Activated CD4-positive, alpha-beta T cell treated with anti-CD3 and anti-CD28 coated beads for 36 hours (primary cell): Measurements from ENCODE around the gene PTPMT1. TPM values are rescaled to one million over a fixed set of nuclear protein-coding genes. Genes with fewer than 3 reads are reported as not detected.
"Not testable (repeated sequence)": the region's sequence is repeated elsewhere in the genome, so short reads cannot be mapped to it uniquely, and the experiment has no call there.

Experiments
- ATAC-seq: fragments of 200-7000 bp; cut with Tn5 transposase; one replicate; pipeline ENCODE4 v1.10.0; 2021; ENCODE audit warnings: mild to moderate bottlenecking, moderate library complexity
- CTCF ChIA-PET: fragments of 350-600 bp; sonication (Branson Sonifier 250); formaldehyde crosslinking; loops from one replicate; lab custom pipeline; 2021; ENCODE audit warnings: antibody characterized with exemption; lab: Charles Lee
- POLR2A ChIA-PET: fragments of 350-600 bp; sonication (Branson Sonifier 250); formaldehyde crosslinking; loops from one replicate; lab custom pipeline; 2021; ENCODE audit warnings: antibody characterized with exemption, inconsistent platforms; lab: Charles Lee
- DNase-seq: peaks from one replicate; pipeline ENCODE4 v3.0.0-alpha.2; 2020
- H3K27ac Mint-ChIP-seq: one replicate; pipeline ENCODE4 v1.8.0; 2021; ENCODE audit warnings: mixed read lengths
- H3K27me3 Mint-ChIP-seq: one replicate; pipeline ENCODE4 v1.8.0; 2021; ENCODE audit warnings: mixed read lengths
- H3K36me3 Mint-ChIP-seq: one replicate; pipeline ENCODE4 v1.8.0; 2021; ENCODE audit warnings: low read depth, mixed read lengths
- H3K4me1 Mint-ChIP-seq: one replicate; pipeline ENCODE4 v1.8.0; 2021; ENCODE audit warnings: mixed read lengths
- H3K4me3 Mint-ChIP-seq: one replicate; pipeline ENCODE4 v1.8.0; 2021; ENCODE audit warnings: mild to moderate bottlenecking, moderate library complexity, mixed read lengths
- H3K9me3 Mint-ChIP-seq: one replicate; pipeline ENCODE4 v1.8.0; 2021; ENCODE audit warnings: low read depth, mixed read lengths
- intact Hi-C, 2 experiments: fragments of 100-400 bp; cut with DNase I in 1 of 2; cut with micrococcal nuclease in 1 of 2; formaldehyde crosslinking; loops; one replicate each; pipeline versions ENCODE4 v1.14.2 to v1.15.1; 2022 to 2024; cut with DNase I, micrococcal nuclease
- total RNA-seq, 2 experiments: library from RNA; stranded (reverse); gene quantifications; one replicate each; pipeline ENCODE4 v1.2.3, GENCODE V29; 2021

The PTPMT1 gene
- total RNA-seq, 2 experiments from 2014 or later: 35.6 to 41.5 TPM

DNA sequence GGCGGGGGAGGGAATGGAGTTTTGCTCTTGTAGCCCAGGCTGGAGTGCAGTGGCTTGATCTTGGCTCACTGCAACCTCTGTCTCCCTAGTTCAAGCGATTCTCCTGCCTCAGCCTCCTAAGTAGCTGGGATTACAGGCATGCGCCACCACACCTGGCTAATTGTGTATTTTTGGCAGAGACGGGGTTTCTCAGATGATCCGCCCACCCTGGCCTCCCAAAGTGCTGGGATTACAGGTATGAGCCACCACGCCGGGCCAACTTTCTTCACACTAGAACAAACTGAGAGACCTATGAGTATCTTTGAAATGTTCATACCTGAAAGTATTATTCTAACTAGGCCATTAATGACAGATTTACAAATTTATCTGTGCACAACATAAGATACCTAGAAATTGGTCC, 19.1 kb upstream of the PTPMT1 start:
- CTCF ChIA-PET: interaction anchor here (1.3 kb wide), 1 partner anchor 28 kb away, joined by 3 read pairs; no protein-coding TSS in a partner anchor
- H3K9me3 Mint-ChIP-seq, H3K27me3 Mint-ChIP-seq, DNase-seq, ATAC-seq, intact Hi-C loops, H3K27ac Mint-ChIP-seq, H3K4me3 Mint-ChIP-seq: not testable (repeated sequence)
- peaks cover 75% of the 10 kb centered on the region for H3K4me1 Mint-ChIP-seq
- POLR2A ChIA-PET: interaction anchor here (1.2 kb wide), 1 partner anchor 23 kb away, joined by 4 read pairs; no protein-coding TSS in a partner anchor
- peaks cover 32% of the 10 kb centered on the region for H3K36me3 Mint-ChIP-seq

DNA sequence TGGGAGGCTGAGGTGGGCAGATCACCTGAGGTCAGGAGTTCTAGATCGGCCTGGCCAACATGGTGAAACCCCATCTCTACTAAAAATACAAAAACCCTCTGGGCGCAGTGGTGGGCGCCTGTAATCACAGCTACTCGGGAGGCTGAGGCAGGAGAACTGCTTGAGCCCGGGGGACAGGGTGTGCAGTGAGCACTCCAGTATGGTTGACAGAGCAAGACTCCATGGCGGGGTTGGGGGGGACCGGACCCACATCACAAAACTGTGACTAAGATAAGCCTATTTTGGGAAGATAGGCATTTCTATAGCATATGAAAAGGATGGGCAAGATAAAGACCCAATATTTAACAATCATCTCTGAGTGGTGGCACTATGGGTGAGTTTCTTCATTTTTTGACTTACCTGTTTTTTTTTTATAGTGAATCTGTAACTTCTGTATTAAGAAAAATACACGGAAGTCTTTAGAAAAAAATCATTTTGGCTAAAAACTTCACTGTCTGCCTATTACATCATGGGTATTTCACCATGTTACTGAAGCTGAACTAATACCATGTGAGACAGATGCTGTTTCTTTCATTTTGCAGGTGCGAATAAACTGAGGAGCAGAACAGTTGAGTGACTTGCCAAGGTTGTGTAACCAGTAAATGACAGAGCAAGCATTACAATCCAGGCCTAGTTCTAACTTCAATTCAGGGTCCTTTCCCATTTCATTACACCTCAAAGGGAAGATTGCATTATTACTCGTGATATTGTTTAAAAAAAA, 14.9 kb upstream of the PTPMT1 start:
- Mint-ChIP-seq H3K4me1 (peaks cover 48% of the 10 kb centered on the region), H3K27me3 (no peaks in the 10 kb centered on the region), H3K9me3 (no peaks in the 10 kb centered on the region), H3K27ac (peak overlapping the region; percentile 94), H3K4me3 (peak overlapping the region; percentile 96), H3K36me3 (peaks cover 36% of the 10 kb centered on the region)
- ChIA-PET CTCF (interaction anchor here (1.9 to 7.0 kb wide), 3 partner anchors 10 to 41 kb away, joined by 6 to 47 read pairs (median 17); partner anchors contain the start of gene PTPMT1), POLR2A (interaction anchor here (0.8 to 1.5 kb wide), 2 partner anchors 10 to 27 kb away, joined by 3 to 4 read pairs; partner anchors contain the start of gene KBTBD4)
- intact Hi-C loops: loop anchor here in 1 of 2 experiments (5.0 kb wide), 1 partner anchor 933 kb away; the partner anchor contains the start of genes ATG13 and HARBI1
- ATAC-seq: no peak
- no peak for DNase-seq

DNA sequence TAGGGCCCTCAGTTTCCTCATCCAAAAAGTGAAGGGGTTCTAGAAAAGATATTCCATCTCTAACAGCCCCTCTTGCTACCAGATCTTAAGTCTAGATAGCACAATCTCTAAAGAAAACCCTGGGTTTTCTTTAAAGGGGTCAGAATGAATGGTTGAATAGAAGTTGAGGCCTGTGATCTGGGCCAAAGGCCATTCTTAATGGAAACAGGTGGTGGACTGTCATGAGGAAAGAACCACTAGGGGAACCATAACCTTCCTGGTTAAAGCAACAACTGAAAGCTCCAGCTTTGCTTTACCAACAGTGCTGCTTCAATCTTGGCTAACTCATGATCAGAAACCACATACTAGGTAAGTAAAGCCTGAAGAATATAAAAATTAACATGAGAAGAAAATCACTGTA, 14.3 kb upstream of the PTPMT1 start:
- no peak for ATAC-seq
- CTCF ChIA-PET: interaction anchor here (0.6 to 7.0 kb wide), 10 partner anchors 8 to 60 kb away, joined by 3 to 47 read pairs (median 6); partner anchors contain the start of genes KBTBD4, NDUFS3 and PTPMT1

DNA sequence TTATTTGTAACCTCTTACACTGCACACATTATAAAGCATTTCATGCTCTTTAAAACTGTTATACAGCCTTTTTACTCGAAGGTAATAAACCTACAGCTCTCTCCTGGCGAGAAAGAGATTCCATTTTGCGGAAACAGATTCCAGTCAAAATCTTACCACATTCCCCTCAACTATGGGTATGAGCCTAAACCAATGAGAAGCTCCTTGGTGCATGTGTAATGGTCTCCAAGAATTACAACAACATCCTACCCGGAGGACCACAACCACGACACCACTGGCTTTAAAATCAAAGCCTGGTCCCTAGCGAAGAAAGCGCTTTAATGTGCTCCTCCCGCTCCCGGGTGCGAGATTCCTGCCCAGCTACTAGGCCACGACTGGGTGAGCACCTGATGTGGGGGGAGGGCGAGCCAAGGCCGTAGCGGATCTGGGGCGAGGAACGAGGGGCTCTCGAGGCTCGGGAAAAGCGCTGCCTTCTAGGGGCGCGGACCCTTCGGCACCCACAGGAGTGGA, 13.3 kb upstream of the PTPMT1 start:
- Mint-ChIP-seq H3K9me3 (no peaks in the 10 kb centered on the region), H3K27ac (peak overlapping the region; percentile 94), H3K4me3 (peak overlapping the region; percentile 96), H3K36me3 (peaks cover 34% of the 10 kb centered on the region), H3K27me3 (no peaks in the 10 kb centered on the region), H3K4me1 (peaks cover 43% of the 10 kb centered on the region)
- ChIA-PET CTCF (interaction anchor here (0.6 to 7.0 kb wide), 15 partner anchors 9 to 303 kb away, joined by 3 to 47 read pairs (median 5); partner anchors contain the start of genes ACP2, AGBL2, KBTBD4 and NDUFS3), POLR2A (interaction anchor here (0.9 to 2.1 kb wide), 4 partner anchors 12 to 296 kb away, joined by 3 to 6 read pairs (median 4); partner anchors contain the start of genes KBTBD4 and NUP160)
- intact Hi-C loops: loop anchor here (1.0 to 5.0 kb wide), 8 partner anchors 27 to 935 kb away; partner anchors contain the start of genes AGBL2 (in 1 of the 2), ARHGAP1 (in 1 of the 2), ATG13 (in 1 of the 2) and HARBI1 (in 1 of the 2)
- ATAC-seq (peak; percentile 16), DNase-seq (peak; percentile 47)

More for the DNA sequence above, 14.3 kb upstream of the PTPMT1 start:
- intact Hi-C loops: loop anchor here in 1 of 2 experiments (5.0 kb wide), 1 partner anchor 934 kb away; the partner anchor contains the start of genes ATG13 and HARBI1
- peak overlapping the region; percentile 94 for H3K27ac Mint-ChIP-seq
- no peaks in the 10 kb centered on the region for H3K27me3 Mint-ChIP-seq
- no peak for DNase-seq
- no peaks in the 10 kb centered on the region for H3K9me3 Mint-ChIP-seq
- H3K4me1 Mint-ChIP-seq: peaks cover 48% of the 10 kb centered on the region
- POLR2A ChIA-PET: interaction anchor here (0.8 to 1.7 kb wide), 3 partner anchors 11 to 27 kb away, joined by 3 to 6 read pairs (median 4); partner anchors contain the start of gene KBTBD4
- peaks cover 36% of the 10 kb centered on the region for H3K36me3 Mint-ChIP-seq
- H3K4me3 Mint-ChIP-seq: peak overlapping the region; percentile 96

DNA sequence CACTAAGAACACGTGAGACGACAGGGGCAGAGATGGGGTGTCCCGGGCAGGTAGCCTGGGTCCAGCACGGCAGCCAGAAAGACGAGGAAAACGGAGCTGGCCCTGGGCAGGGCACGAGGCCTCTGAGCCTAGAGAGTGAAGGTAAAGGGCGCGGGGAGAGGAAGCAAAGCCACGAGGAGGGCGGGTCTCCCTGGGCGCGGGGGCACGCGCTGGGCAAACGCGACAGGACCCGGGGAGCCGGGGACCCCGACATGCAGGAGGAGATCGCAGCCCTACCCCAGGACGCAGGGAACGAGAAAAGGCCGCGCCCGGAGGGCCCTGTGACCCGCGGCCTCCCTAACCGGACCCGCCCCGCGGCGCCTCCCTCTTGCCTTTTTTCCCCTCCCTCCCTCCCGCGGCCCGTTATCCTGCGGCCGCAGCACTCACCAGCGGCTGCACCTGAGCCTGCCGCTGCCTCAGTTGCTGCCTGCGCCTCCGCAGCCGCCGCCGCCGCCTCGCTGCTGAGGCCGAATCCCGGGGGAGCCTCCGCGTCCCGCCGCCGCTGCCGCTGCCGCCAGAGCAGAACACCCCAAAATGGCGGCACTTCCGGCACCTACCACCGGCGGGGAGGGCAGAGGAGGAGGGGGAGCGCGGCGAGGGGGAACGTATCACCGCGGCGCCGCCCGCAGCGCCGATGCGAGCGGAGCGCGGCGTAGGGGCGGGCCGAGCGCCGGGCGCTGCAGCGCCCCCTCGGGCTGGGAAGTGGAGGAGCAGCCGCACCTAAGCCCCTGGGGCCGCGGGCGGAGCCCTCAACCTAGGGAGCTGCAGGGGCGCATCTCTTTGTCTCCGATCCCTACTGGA, 12.6 kb upstream of the PTPMT1 start, which contains the start of gene CELF1:
TSS of gene CELF1 (minus strand) at position 567 of the 840 bp plus-strand sequence. CDS start 53,609 bp downstream, outside the sequence.
- no peaks in the 10 kb centered on the region for H3K27me3 Mint-ChIP-seq
- peaks cover 38% of the 10 kb centered on the region for H3K4me1 Mint-ChIP-seq
- H3K4me3 Mint-ChIP-seq: peak within 1 kb of the TSS; percentile 96
- intact Hi-C loops: loop anchor here (1.0 to 5.0 kb wide), 18 partner anchors 13 to 935 kb away; partner anchors contain the start of genes NDUFS3 (in 2 of the 2), AGBL2 (in 1 of the 2), ARFGAP2 (in 1 of the 2) and ARHGAP1 (in 1 of the 2)
- no peaks in the 10 kb centered on the region for H3K9me3 Mint-ChIP-seq
- CTCF ChIA-PET: interaction anchor here (0.5 to 7.0 kb wide), 31 partner anchors 10 to 451 kb away, joined by 3 to 47 read pairs (median 3); partner anchors contain the start of genes ACP2, AGBL2, KBTBD4 and NDUFS3
- H3K36me3 Mint-ChIP-seq: peaks cover 31% of the 10 kb centered on the region
- H3K27ac Mint-ChIP-seq: peak within 1 kb of the TSS; percentile 94
- ATAC-seq: peak; percentile 94
- POLR2A ChIA-PET: interaction anchor here (0.8 to 2.1 kb wide), 4 partner anchors 12 to 295 kb away, joined by 3 to 8 read pairs (median 6); partner anchors contain the start of gene NUP160
- peak; percentile 97 for DNase-seq

DNA sequence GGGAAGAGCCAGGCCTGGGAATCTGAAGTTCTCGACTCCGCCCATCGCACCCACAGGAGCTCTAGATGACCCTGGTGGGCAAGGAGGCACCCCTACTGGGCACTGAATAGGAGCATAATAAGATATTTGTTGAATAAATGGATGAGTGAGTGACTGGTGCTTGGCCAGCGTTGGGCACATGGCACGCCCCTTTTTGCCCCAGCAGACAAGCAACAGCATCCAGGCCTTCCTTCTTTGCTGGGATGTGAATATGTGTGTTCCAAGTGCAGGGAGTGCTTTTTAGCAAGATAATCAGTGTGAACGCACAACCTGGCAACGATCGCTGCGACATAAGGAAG, 12.0 kb upstream of the PTPMT1 start:
- peak; percentile 16 for ATAC-seq
- DNase-seq: no peak
- peaks cover 32% of the 10 kb centered on the region for H3K4me1 Mint-ChIP-seq
- CTCF ChIA-PET: interaction anchor here (0.6 to 7.0 kb wide), 22 partner anchors 10 to 452 kb away, joined by 3 to 47 read pairs (median 3); partner anchors contain the start of genes KBTBD4, NDUFS3 and PTPMT1
- no peaks in the 10 kb centered on the region for H3K9me3 Mint-ChIP-seq
- H3K4me3 Mint-ChIP-seq: peak overlapping the region; percentile 96
- intact Hi-C loops: loop anchor here (1.0 to 5.0 kb wide), 17 partner anchors 12 to 936 kb away; partner anchors contain the start of genes NDUFS3 (in 2 of the 2), ARFGAP2 (in 1 of the 2), ARHGAP1 (in 1 of the 2) and ATG13 (in 1 of the 2)
- H3K27me3 Mint-ChIP-seq: no peaks in the 10 kb centered on the region
- H3K36me3 Mint-ChIP-seq: peaks cover 26% of the 10 kb centered on the region
- H3K27ac Mint-ChIP-seq: peak overlapping the region; percentile 62
- POLR2A ChIA-PET: interaction anchor here (0.8 to 2.1 kb wide), 2 partner anchors 13 to 43 kb away, joined by 5 to 8 read pairs; no protein-coding TSS in a partner anchor

DNA sequence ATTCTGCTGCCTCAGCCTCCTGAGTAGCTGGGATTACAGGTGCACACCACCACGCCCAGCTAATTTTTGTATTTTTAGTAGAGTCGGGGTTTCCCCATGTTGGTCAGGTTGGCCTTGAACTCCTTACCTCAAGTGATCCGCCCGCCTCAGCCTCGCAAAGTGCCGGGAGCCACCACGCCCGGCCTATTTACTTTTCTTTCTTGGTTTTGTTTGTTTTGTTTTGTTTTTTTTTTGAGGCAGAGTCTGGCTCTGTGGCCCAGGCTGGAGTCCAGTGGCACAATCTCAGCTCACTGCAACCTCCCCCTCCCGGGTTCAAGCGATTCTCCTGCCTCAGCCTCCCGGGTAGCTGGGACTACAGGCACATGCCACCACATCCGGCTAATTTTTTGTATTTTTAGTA, 8.4 kb upstream of the PTPMT1 start:
- H3K4me3 Mint-ChIP-seq, intact Hi-C loops, H3K4me1 Mint-ChIP-seq, ATAC-seq, POLR2A ChIA-PET, H3K27ac Mint-ChIP-seq, H3K9me3 Mint-ChIP-seq, H3K36me3 Mint-ChIP-seq, H3K27me3 Mint-ChIP-seq, DNase-seq: not testable (repeated sequence)
- CTCF ChIA-PET: interaction anchor here (7.0 kb wide), 1 partner anchor 8 kb away, joined by 47 read pairs; the partner anchor contains the start of gene PTPMT1

DNA sequence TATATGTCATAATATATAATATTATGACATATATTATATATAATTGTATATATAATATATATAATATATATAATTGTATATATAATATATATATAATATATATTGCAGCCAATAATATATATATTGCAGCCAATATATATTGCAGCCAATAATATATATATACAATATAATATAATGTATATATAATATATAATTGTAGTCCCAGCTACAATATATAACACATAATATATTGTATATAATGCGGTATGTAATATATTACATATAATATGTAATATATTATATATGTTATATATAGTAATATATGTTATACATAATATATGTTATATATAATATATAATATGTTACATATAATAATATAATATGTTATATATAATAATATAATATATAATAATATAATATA, 6.7 kb upstream of the PTPMT1 start:
- H3K36me3 Mint-ChIP-seq: peaks cover 1% of the 10 kb centered on the region
- peaks cover 9% of the 10 kb centered on the region for H3K4me1 Mint-ChIP-seq
- ATAC-seq: no peak
- CTCF ChIA-PET: no interaction called here
- POLR2A ChIA-PET: no interaction called here
- no peak overlapping the region for H3K27ac Mint-ChIP-seq
- DNase-seq: no peak
- H3K9me3 Mint-ChIP-seq: no peaks in the 10 kb centered on the region
- no peak overlapping the region for H3K4me3 Mint-ChIP-seq
- intact Hi-C loops: no loop called here
- H3K27me3 Mint-ChIP-seq: no peaks in the 10 kb centered on the region

DNA sequence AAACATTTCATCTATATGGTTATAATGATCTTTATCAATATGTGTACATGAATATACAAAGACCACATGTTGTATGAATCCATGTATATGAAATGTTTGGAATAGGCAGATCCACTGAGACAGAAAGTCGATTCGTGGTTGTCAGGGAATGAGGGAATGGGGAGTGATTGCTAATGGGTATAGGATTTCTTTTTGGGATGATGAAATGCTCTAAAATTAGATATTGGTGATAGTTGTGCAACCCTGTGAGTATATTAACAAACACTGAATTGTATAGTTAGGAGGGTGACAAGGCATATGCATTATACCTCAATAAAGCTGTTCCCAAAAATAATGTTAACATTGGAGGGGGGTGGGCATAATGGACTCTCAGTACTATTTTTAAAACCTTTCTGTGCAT, 5.0 kb upstream of the PTPMT1 start:
- DNase-seq: no peak
- no peaks in the 10 kb centered on the region for H3K27me3 Mint-ChIP-seq
- intact Hi-C loops: no loop called here
- peaks cover 1% of the 10 kb centered on the region for H3K36me3 Mint-ChIP-seq
- POLR2A ChIA-PET: interaction anchor here (0.6 kb wide), 1 partner anchor 17 kb away, joined by 3 read pairs; no protein-coding TSS in a partner anchor
- H3K4me1 Mint-ChIP-seq: peaks cover 17% of the 10 kb centered on the region
- ATAC-seq: no peak
- H3K9me3 Mint-ChIP-seq: no peaks in the 10 kb centered on the region
- no peak overlapping the region for H3K4me3 Mint-ChIP-seq
- no peak overlapping the region for H3K27ac Mint-ChIP-seq
- CTCF ChIA-PET: no interaction called here

DNA sequence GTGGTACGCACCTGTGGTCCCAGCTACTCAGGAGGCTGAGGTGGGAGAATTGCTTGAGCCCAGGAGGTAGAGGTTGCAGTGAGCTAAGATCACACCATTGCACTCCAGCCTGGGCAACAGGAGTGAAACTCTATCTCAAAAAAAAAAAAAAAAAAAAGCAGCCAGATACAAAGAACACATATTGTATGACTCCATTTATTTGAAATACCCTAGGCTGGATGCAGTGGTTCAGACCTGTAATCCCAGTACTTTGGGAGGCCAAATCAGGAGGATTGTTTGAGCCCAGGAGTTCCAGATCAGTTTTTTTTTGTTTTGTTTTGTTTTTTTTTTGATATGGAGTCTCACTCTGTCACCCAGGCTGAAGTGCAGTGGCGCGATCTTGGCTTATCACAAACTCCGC, 3.0 kb upstream of the PTPMT1 start:
- H3K27me3 Mint-ChIP-seq, H3K9me3 Mint-ChIP-seq, H3K27ac Mint-ChIP-seq, CTCF ChIA-PET, H3K4me3 Mint-ChIP-seq, H3K36me3 Mint-ChIP-seq, intact Hi-C loops, DNase-seq, ATAC-seq, POLR2A ChIA-PET: not testable (repeated sequence)
- peaks cover 27% of the 10 kb centered on the region for H3K4me1 Mint-ChIP-seq
